HepG2 (cell line): ENCODE data around the gene PAPSS2. TPM values are rescaled to one million over a fixed set of nuclear protein-coding genes. Genes with fewer than 3 reads are reported as not detected.

Experiments used
- ATAC-seq: fragments of 200-7000 bp; cut with Tn5 transposase; 3 replicates; pipeline ENCODE4 v1.9.1; 2020; ENCODE audit warnings: mild to moderate bottlenecking, moderate library complexity
- BruUV-seq: library from RNA; stranded (reverse); fragments of 400-500 nt; replicated peaks from 2 replicates; lab custom pipeline; 2021; lab: Mats Ljungman, UMichigan
- CTCF ChIA-PET: fragments of 300-600 bp; formaldehyde crosslinking; extraction: SDS; loops from one replicate; lab custom pipeline; 2021; ENCODE audit warnings: low total read pairs, inconsistent platforms, low intra/inter-chr PET ratio; lab: Yijun Ruan, JAX
- POLR2A ChIA-PET: fragments of 350-600 bp; sonication (Branson Sonifier 250); formaldehyde crosslinking; loops from one replicate; lab custom pipeline; 2020; ENCODE audit warnings: antibody characterized with exemption, inconsistent platforms; lab: Yijun Ruan, JAX
- DNase-seq: peaks from one replicate; pipeline ENCODE4 v3.0.0-alpha.2; 2015; ENCODE audit warnings: low spot score
- FAIRE-seq: peaks from 3 replicates; lab custom pipeline; 2011; peaks lifted over from hg19 to GRCh38; lab: Jason Lieb, UNC
- H2AFZ ChIP-seq: one replicate; pipeline ENCODE4 v1.6.1; 2011; ENCODE audit warnings: low read length, inconsistent platforms
- H3K27ac ChIP-seq: fragments of 300-600 bp; 3 replicates; pipeline ENCODE4 v1.8.0; 2011; ENCODE audit warnings: mixed run types, mild to moderate bottlenecking, mixed read lengths, low read length, inconsistent platforms; ENCODE audit not compliant: insufficient read depth; ENCODE audit errors: extremely low read length
- H3K27me3 ChIP-seq, 2 experiments: fragments of 200-600 bp in 1 of 2; 2 replicates in 1 of 2; 3 replicates in 1 of 2; pipeline versions ENCODE4 v1.6.0 to v1.8.0; 2011; ENCODE audit warnings: low read length in 2 of 2, mild to moderate bottlenecking in 2 of 2, moderate library complexity in 2 of 2, inconsistent platforms in 1 of 2; ENCODE audit not compliant: insufficient read depth in 2 of 2, control insufficient read depth in 1 of 2
- H3K36me3 ChIP-seq, 2 experiments: fragments of 200-600 bp in 1 of 2; replicated peaks in 1 of 2; 2 replicates in 1 of 2; 3 replicates in 1 of 2; pipeline versions ENCODE4 v1.5.1 to v1.8.0; 2011; ENCODE audit warnings: low read length in 2 of 2, inconsistent platforms in 1 of 2; ENCODE audit not compliant: insufficient read depth in 2 of 2, control insufficient read depth in 1 of 2
- H3K4me1 ChIP-seq: 2 replicates; pipeline ENCODE4 v1.5.1; 2012; ENCODE audit warnings: low read length, inconsistent platforms; ENCODE audit not compliant: insufficient read depth
- H3K4me2 ChIP-seq: 2 replicates; pipeline ENCODE4 v1.6.0; 2011; ENCODE audit warnings: low read depth, low read length, inconsistent platforms
- H3K4me3 ChIP-seq, 3 experiments: fragments of 200-600 bp in 1 of 3; sonication (generic), shearing (Covaris generic) in 1 of 3; replicated peaks in 1 of 3; 2 replicates each; pipeline ENCODE4 v1.5.1; 2011 to 2016; ENCODE audit warnings: low read length in 3 of 3, inconsistent platforms in 2 of 3, low read depth in 2 of 3, mild to moderate bottlenecking in 2 of 3, control low read depth in 1 of 3, mixed read lengths in 1 of 3; ENCODE audit not compliant: insufficient read depth in 1 of 3
- H3K79me2 ChIP-seq: one replicate; pipeline ENCODE4 v1.6.1; 2011; ENCODE audit warnings: low read length, inconsistent platforms; ENCODE audit not compliant: insufficient read depth
- H3K9ac ChIP-seq: 2 replicates; pipeline ENCODE4 v1.6.0; 2011; ENCODE audit warnings: mild to moderate bottlenecking, low read depth, low read length, inconsistent platforms; ENCODE audit not compliant: insufficient read depth
- H3K9me3 ChIP-seq: 2 replicates; pipeline ENCODE4 v1.5.1; 2012; ENCODE audit warnings: mild to moderate bottlenecking, low read length
- H4K20me1 ChIP-seq: 2 replicates; pipeline ENCODE4 v1.6.0; 2011; ENCODE audit warnings: inconsistent platforms, mild to moderate bottlenecking, low read length, moderate library complexity; ENCODE audit not compliant: insufficient read depth
- CREBL2 ChIP-seq: sonication (generic); formaldehyde crosslinking; IDR thresholded peaks from 2 replicates; pipeline ENCODE4 v1.8.1; 2023; ENCODE audit warnings: missing genetic modification reagents, mild to moderate bottlenecking, borderline replicate concordance
- ESRRA ChIP-seq: sonication (generic); formaldehyde crosslinking; IDR thresholded peaks from 2 replicates; pipeline ENCODE4 v1.5.1; 2020; ENCODE audit warnings: mild to moderate bottlenecking, low read depth, missing genetic modification reagents
- EZH2 ChIP-seq: conservative IDR thresholded peaks from 2 replicates; pipeline ENCODE4 v1.6.1; 2012; ENCODE audit warnings: mild to moderate bottlenecking, low read depth, low read length, moderate library complexity
- KAT2B ChIP-seq: fragments of 150-350 bp; IDR thresholded peaks from 2 replicates; pipeline ENCODE4 v1.6.1; 2014; ENCODE audit warnings: low read depth, low read length, borderline replicate concordance
- MLXIP ChIP-seq: sonication (generic); formaldehyde crosslinking; IDR thresholded peaks from 2 replicates; pipeline ENCODE4 v1.9.0; 2021; ENCODE audit warnings: missing genetic modification reagents, borderline replicate concordance
- NFYB ChIP-seq: sonication (generic); formaldehyde crosslinking; IDR thresholded peaks from 2 replicates; pipeline ENCODE4 v1.4.0; 2020; ENCODE audit warnings: missing genetic modification reagents
- PHF8 ChIP-seq: sonication (generic); formaldehyde crosslinking; IDR thresholded peaks from 2 replicates; pipeline ENCODE4 v1.5.0; 2020; ENCODE audit warnings: missing genetic modification reagents
- SALL2 ChIP-seq: sonication (generic); formaldehyde crosslinking; IDR thresholded peaks from 2 replicates; pipeline ENCODE4 v1.8.1; 2023; ENCODE audit warnings: mild to moderate bottlenecking, missing genetic modification reagents, inconsistent platforms
- ZFP36L1 ChIP-seq: sonication (generic); formaldehyde crosslinking; IDR thresholded peaks from 2 replicates; pipeline ENCODE4 v1.8.0; 2022; ENCODE audit warnings: mild to moderate bottlenecking, missing genetic modification reagents, moderate library complexity
- ZNF383 ChIP-seq: sonication (generic); formaldehyde crosslinking; IDR thresholded peaks from 2 replicates; pipeline ENCODE4 v1.4.0; 2020; ENCODE audit warnings: missing genetic modification reagents, mild to moderate bottlenecking, borderline replicate concordance
- ZNF547 ChIP-seq: sonication (generic); formaldehyde crosslinking; IDR thresholded peaks from 2 replicates; pipeline ENCODE4 v1.5.1; 2020; ENCODE audit warnings: mild to moderate bottlenecking, missing genetic modification reagents
- ZNF589 ChIP-seq: sonication (generic); formaldehyde crosslinking; conservative IDR thresholded peaks from 2 replicates; pipeline ENCODE4 v1.8.0; 2022; ENCODE audit warnings: mild to moderate bottlenecking, moderate library complexity, missing genetic modification reagents
- ZNF614 ChIP-seq: IDR thresholded peaks from 2 replicates; pipeline ENCODE4 v1.6.1; 2018; ENCODE audit warnings: missing biosample characterization, missing genetic modification reagents, inconsistent platforms, borderline replicate concordance
- WGBS: methylation state at CpG from one replicate; pipeline ENCODE4 v1.1.6; 2017; ENCODE audit warnings: low lambda C conversion rate; 5-methylcytosine and 5-hydroxymethylcytosine counted together
- in situ Hi-C: cut with HindIII; loops from 2 replicates; pipeline ENCODE4 v1.10.0; 2017; ENCODE audit warnings: low pct_unique_long_range_greater_than_20kb; ENCODE audit not compliant: extremely low pct_ligation_motif_present
- intact Hi-C: fragments of 100-400 bp; cut with micrococcal nuclease; formaldehyde crosslinking; loops from one replicate; pipeline ENCODE4 v1.10.0; 2022; ENCODE audit not compliant: unreplicated experiment
- polyA plus RNA-seq, 8 experiments: library from polyadenylated mRNA; depleted of rRNA in 3 of 8; stranded (reverse) in 7 of 8; unstranded in 1 of 8; fragments of >200 nt; fragmentation: Illumina TruSeq in 4 of 8; extraction: Trizol in 4 of 8; gene quantifications; 2 replicates each; pipeline versions ENCODE4 v1.2.1 to v1.2.3, GENCODE V29; 2011 to 2016; ENCODE audit warnings: low read depth in 4 of 8, missing spikeins in 1 of 8, mixed read lengths in 1 of 8; ENCODE audit not compliant: insufficient read depth in 1 of 8
- total RNA-seq, 5 experiments: library from RNA; depleted of rRNA; stranded (reverse); fragments of >200 nt; fragmentation: Illumina TruSeq; extraction: Trizol; gene quantifications; 2 replicates each; pipeline ENCODE4 v1.2.3, GENCODE V29; 2016; ENCODE audit warnings: low read depth in 1 of 5

PAPSS2 gene
- total and polyA plus RNA-seq, 2 of the 13 experiments (the other 11 are each of a cell fraction or from before 2014, with no cell fraction given) = 0.11 to 0.12 TPM

- H3K27ac ChIP-seq = no peak overlapping the region
- no peaks in the 10 kb centered on the region for H3K27me3 ChIP-seq
- POLR2A ChIA-PET = no interaction called here
- H3K4me1 ChIP-seq = no peaks in the 10 kb centered on the region
- no peak overlapping the region for H3K4me3 ChIP-seq
- no peaks in the 10 kb centered on the region for H3K9me3 ChIP-seq
- H4K20me1 ChIP-seq = no peaks in the 10 kb centered on the region
- H3K4me2 ChIP-seq = no peak overlapping the region
- no peak for FAIRE-seq
- CTCF ChIA-PET = no interaction called here
- H3K36me3 ChIP-seq = no peaks in the 10 kb centered on the region
- TF ChIP-seq PHF8 (no peak), CREBL2 (CRISPR knock-in tag) (no peak), SALL2 (CRISPR knock-in tag) (no peak), ZNF589 (CRISPR knock-in tag) (no peak), ZFP36L1 (CRISPR knock-in tag) (no peak), ZNF383 (CRISPR knock-in tag) (no peak), ZNF614 (CRISPR knock-in tag) (no peak), ESRRA (CRISPR knock-in tag) (no peak), NFYB (CRISPR knock-in tag) (no peak), EZH2 (no peak), KAT2B (no peak), MLXIP (no peak), ZNF547 (no peak)
- in situ Hi-C loops (loop anchor here (25.0 kb wide), 1 partner anchor 443 kb away; no protein-coding TSS in a partner anchor), intact Hi-C loops (no loop called here)
- H3K79me2 ChIP-seq = no peaks in the 10 kb centered on the region
- 36% methylated on average over 1 of the region's 1 CpG for WGBS
- no TSS peak for BruUV-seq
- ATAC-seq = no peak
- H2AFZ ChIP-seq = no peak overlapping the region
- H3K9ac ChIP-seq = no peak overlapping the region
- no peak for DNase-seq
Measured at GRCh38 chr10:87669752-87670151, 10.1 kb downstream of the PAPSS2 start.
